Measurements from ENCODE around the gene RBM28. TPM values are rescaled to one million over a fixed set of nuclear protein-coding genes. Genes with fewer than 3 reads are reported as not detected.

The RBM28 gene
- total and polyA plus RNA-seq, 10 of the 15 experiments (the other 5 are each of a cell fraction or from before 2014, with no cell fraction given) = 14.3 to 50.4 (median 32.8) TPM

DNA sequence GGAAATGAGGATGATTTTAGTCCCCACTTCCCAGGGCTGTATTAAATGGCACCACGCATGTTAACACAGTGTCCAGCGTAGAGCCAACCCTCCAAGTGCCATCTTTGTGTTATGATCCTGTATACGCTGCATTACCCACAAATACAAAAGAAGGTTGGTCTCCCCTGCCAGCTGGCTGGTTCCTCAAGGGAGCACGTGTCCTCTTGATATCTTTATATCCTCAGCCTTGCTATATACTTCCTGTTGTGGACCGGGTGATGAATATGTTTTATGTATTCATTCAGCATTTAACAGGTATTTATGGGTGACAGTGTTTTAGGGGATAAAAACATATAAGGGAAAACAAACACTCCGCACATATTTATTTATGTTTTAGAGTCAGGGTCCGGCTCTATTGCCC, 41.0 kb upstream of the RBM28 start:
- ChIA-PET RAD21 (ENCODE audit: unreplicated experiment) (no interaction called here), POLR2A (no interaction called here), CTCF (interaction anchor here (4.9 to 5.4 kb wide), 2 partner anchors 14 to 37 kb away, joined by 31 to 34 read pairs; no protein-coding TSS in a partner anchor), SMC1A (ENCODE audit: uncharacterized antibody, unreplicated experiment) (no interaction called here)
- H3K4me1 ChIP-seq (ENCODE audit: control insufficient read depth, insufficient read depth, low read length) = no peaks in the 10 kb centered on the region
- 40% methylated on average over 7 of the region's 7 CpGs for WGBS (ENCODE audit: insufficient coverage, insufficient replicate concordance, low lambda C conversion rate, missing lambda C conversion rate)
- in situ Hi-C loops (cut with MboI) (no loop called here), intact Hi-C loops (cut with micrococcal nuclease; ENCODE audit: unreplicated experiment) (loop anchor here (10.0 kb wide), 1 partner anchor 250 kb away; no protein-coding TSS in a partner anchor)
- H3K9me3 ChIP-seq (replicated peaks; ENCODE audit: control insufficient read depth, insufficient read depth, low read length) = no peaks in the 10 kb centered on the region
- no peaks in the 10 kb centered on the region; a peak in 1 of 4 replicates for H3K27me3 ChIP-seq (replicated peaks in 1 of 2; ENCODE audit: control insufficient read depth in 2 of 2, insufficient read depth in 2 of 2, low read length in 1 of 2)
- BruUV-seq (replicated peaks) = no TSS peak
- H3K4me3 ChIP-seq = no peak overlapping the region
- H3K9ac ChIP-seq (ENCODE audit: control insufficient read depth, insufficient read depth, low read length) = no peak overlapping the region
- no peaks in the 10 kb centered on the region for H3K79me2 ChIP-seq (ENCODE audit: control insufficient read depth, insufficient read depth, low read length)
- no peak overlapping the region for H3K4me2 ChIP-seq (ENCODE audit: control insufficient read depth, insufficient read depth)
- no peak for ATAC-seq
- H4K20me1 ChIP-seq (ENCODE audit: control insufficient read depth, insufficient read depth) = no peaks in the 10 kb centered on the region
- H2AFZ ChIP-seq (ENCODE audit: control insufficient read depth, low read depth, low read length) = no peak overlapping the region
- DNase-seq (ENCODE audit: low read depth, low spot score) = no peak
- FAIRE-seq = no peak
- TF ChIP-seq HCFC1 (IDR thresholded peaks at IDR 0.05; ENCODE audit: low read length) = no peak
- TF ChIP-seq JUNB (IDR thresholded peaks at IDR 0.05) = no peak
- TF ChIP-seq PML (IDR thresholded peaks at IDR 0.05; ENCODE audit: low read length) = no peak
- no peaks in the 10 kb centered on the region for H3K36me3 ChIP-seq (ENCODE audit: control insufficient read depth in 2 of 2, insufficient read depth in 2 of 2, low read length in 1 of 2)
- H3K27ac ChIP-seq (ENCODE audit: control insufficient read depth, insufficient read depth) = no peak overlapping the region

DNA sequence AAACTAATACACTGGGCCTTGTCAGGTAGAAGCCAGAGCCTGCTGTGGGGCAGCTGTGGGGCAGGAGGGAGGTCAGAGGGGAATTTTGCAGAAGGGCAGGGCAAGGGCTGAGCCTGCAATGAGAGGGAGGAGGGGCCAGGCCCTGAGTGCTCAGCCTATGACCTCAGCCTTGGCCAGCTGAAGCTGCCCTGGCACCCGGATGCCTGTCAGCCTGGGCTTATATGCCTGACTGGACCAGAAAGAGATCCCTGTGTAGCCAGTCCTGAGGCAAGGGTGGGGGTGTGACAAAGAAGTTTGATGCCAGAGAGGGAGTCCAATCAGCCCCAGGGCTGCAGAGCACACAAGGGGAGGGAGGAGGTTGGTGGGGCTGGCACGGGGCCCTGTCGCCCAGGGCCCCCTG, 40.1 kb upstream of the RBM28 start:
- intact Hi-C loops (cut with micrococcal nuclease; ENCODE audit: unreplicated experiment) = loop anchor here (10.0 kb wide), 1 partner anchor 249 kb away; no protein-coding TSS in a partner anchor
- SMC1A ChIA-PET (ENCODE audit: uncharacterized antibody, unreplicated experiment) = no interaction called here
- Histone ChIP-seq H2AFZ (ENCODE audit: control insufficient read depth, low read depth, low read length) (no peak overlapping the region), H3K36me3 (ENCODE audit: control insufficient read depth in 2 of 2, insufficient read depth in 2 of 2, low read length in 1 of 2) (no peaks in the 10 kb centered on the region), H3K4me3 (no peak overlapping the region), H3K9ac (ENCODE audit: control insufficient read depth, insufficient read depth, low read length) (no peak overlapping the region), H3K27ac (ENCODE audit: control insufficient read depth, insufficient read depth) (no peak overlapping the region), H3K79me2 (ENCODE audit: control insufficient read depth, insufficient read depth, low read length) (no peaks in the 10 kb centered on the region), H4K20me1 (ENCODE audit: control insufficient read depth, insufficient read depth) (no peaks in the 10 kb centered on the region), H3K4me1 (ENCODE audit: control insufficient read depth, insufficient read depth, low read length) (no peaks in the 10 kb centered on the region), H3K4me2 (ENCODE audit: control insufficient read depth, insufficient read depth) (no peak overlapping the region), H3K27me3 (replicated peaks in 1 of 2; ENCODE audit: control insufficient read depth in 2 of 2, insufficient read depth in 2 of 2, low read length in 1 of 2) (no peaks in the 10 kb centered on the region; a peak in 1 of 4 replicates), H3K9me3 (replicated peaks; ENCODE audit: control insufficient read depth, insufficient read depth, low read length) (no peaks in the 10 kb centered on the region)
- in situ Hi-C loops (cut with MboI) = no loop called here
- WGBS (ENCODE audit: insufficient coverage, insufficient replicate concordance, low lambda C conversion rate, missing lambda C conversion rate) = 34% methylated on average over 3 of the region's 3 CpGs
- ATAC-seq = peak; percentile 40
- CTCF ChIA-PET = interaction anchor here (1.1 to 4.9 kb wide), 4 partner anchors 10 to 43 kb away, joined by 4 to 31 read pairs (median 5); no protein-coding TSS in a partner anchor
- POLR2A ChIA-PET = interaction anchor here (0.6 kb wide), 1 partner anchor 71 kb away, joined by 3 read pairs; no protein-coding TSS in a partner anchor
- TF ChIP-seq BCL11A (IDR thresholded peaks at IDR 0.05; ENCODE audit: low read depth, low read length) (no peak), ETV6 (conservative IDR thresholded peaks at IDR 0.05 in 1 of 2, IDR thresholded peaks at IDR 0.05 in 1 of 2; ENCODE audit: borderline replicate concordance in 1 of 2, low read depth in 1 of 2) (no peak), IKZF1 (conservative IDR thresholded peaks at IDR 0.05) (no peak)
- no peak for DNase-seq (ENCODE audit: low read depth, low spot score)
- no peak for FAIRE-seq
- BruUV-seq (replicated peaks) = no TSS peak
- RAD21 ChIA-PET (ENCODE audit: unreplicated experiment) = interaction anchor here (0.8 to 1.1 kb wide), 2 partner anchors 22 to 36 kb away, joined by 3 to 5 read pairs; no protein-coding TSS in a partner anchor
